Measurements from ENCODE around the gene ZNF385D. TPM values are rescaled to one million over a fixed set of nuclear protein-coding genes. Genes with fewer than 3 reads are reported as not detected.

Gene ZNF385D
- total and polyA plus RNA-seq, 11 donors: 1.3 to 19.8 (median 7.9) TPM

DNA sequence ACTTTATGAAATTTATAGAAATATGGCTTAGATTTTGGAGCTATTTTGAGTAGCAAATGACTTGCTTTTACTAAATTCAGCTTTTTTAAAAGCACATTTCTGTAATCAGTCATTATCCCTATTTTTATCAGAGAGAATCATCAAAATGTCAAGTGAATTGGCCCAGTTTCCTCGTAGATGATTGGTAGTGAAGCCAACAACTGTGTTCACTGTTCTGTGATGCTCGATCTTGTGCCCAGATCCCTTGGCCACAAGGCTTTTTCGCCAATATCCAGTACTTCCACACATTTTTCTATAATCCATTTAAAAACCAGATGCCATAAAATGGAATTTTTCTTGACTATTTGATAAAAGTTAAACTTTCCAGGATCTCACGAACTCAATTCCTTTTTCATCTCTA, 336.5 kb downstream of the ZNF385D start:
- DNase-seq (no peak), ATAC-seq (no peak)
- peaks cover 0 to 6% (median 0%) of the 10 kb centered on the region in 9 donors for H3K36me3 ChIP-seq
- 68 to 88% (median 75%) methylated on average over 4 of the region's 4 CpGs for WGBS, 4 donors
- no peak for TF ChIP-seq POLR2A (IDR thresholded peaks at IDR 0.05)
- TF ChIP-seq, protein P1, sequence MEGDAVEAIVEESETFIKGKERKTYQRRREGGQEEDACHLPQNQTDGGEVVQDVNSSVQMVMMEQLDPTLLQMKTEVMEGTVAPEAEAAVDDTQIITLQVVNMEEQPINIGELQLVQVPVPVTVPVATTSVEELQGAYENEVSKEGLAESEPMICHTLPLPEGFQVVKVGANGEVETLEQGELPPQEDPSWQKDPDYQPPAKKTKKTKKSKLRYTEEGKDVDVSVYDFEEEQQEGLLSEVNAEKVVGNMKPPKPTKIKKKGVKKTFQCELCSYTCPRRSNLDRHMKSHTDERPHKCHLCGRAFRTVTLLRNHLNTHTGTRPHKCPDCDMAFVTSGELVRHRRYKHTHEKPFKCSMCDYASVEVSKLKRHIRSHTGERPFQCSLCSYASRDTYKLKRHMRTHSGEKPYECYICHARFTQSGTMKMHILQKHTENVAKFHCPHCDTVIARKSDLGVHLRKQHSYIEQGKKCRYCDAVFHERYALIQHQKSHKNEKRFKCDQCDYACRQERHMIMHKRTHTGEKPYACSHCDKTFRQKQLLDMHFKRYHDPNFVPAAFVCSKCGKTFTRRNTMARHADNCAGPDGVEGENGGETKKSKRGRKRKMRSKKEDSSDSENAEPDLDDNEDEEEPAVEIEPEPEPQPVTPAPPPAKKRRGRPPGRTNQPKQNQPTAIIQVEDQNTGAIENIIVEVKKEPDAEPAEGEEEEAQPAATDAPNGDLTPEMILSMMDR (IDR thresholded peaks at IDR 0.05): no peak
- no peaks in the 10 kb centered on the region for H3K4me1 ChIP-seq
- H3K9me3 ChIP-seq: no peaks in the 10 kb centered on the region
- H3K27me3 ChIP-seq: no peaks in the 10 kb centered on the region
- intact Hi-C loops (cut with DNase I): no loop called here
- H3K4me3 ChIP-seq: no peak overlapping the region
- no peak overlapping the region for H3K27ac ChIP-seq

DNA sequence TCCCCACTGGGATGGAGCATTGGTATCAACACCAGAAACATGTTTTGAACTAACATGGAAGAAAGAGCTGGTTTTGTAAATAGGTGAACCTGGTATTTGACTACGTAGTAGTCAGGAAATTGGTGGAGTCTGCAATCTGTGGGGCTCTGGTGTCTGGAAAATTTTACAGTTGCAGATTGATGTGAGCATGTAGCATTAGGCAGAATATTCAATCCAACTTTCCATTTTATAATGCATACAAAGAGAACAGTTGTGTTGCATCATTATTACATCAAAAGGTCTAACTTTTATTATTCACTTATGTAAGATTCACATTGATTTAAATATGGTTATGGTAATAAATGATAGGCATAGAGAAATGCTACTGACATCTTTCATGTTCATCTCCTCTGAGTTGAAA, 340.0 kb downstream of the ZNF385D start:
- intact Hi-C loops (cut with DNase I): no loop called here
- no peak overlapping the region for H3K4me3 ChIP-seq
- peaks cover 0 to 3% (median 0%) of the 10 kb centered on the region in 12 donors for H3K9me3 ChIP-seq
- no peaks in the 10 kb centered on the region for H3K27me3 ChIP-seq
- no peaks in the 10 kb centered on the region for H3K4me1 ChIP-seq
- H3K36me3 ChIP-seq: no peaks in the 10 kb centered on the region
- H3K27ac ChIP-seq: no peak overlapping the region
- TF ChIP-seq, protein P1 (IDR thresholded peaks at IDR 0.05): no peak
- TF ChIP-seq POLR2A (IDR thresholded peaks at IDR 0.05): no peak
- ATAC-seq (no peak), DNase-seq (no peak)
- 75 to 90% (median 83%) methylated on average over 1 of the region's 1 CpG for WGBS, 4 donors

DNA sequence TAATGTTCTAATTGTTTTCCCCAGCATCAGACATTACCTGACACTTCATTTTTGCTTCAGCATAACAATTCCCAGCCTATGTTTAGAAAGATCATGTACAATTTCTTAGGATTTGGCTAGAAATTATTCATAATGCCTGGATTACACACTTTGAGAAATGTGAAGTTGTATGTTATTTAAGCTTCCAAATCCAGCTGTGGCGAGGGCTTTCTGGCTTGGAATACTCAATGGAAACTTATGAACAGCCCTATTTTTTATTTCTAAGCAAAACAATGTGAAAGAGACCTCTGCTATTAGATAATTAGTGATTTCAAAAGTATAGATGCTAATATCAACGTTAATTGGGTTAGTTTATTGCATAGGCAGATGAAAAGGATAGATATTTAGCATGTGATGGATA, 341.6 kb downstream of the ZNF385D start:
- intact Hi-C loops (cut with DNase I): no loop called here
- no peak for TF ChIP-seq POLR2A (IDR thresholded peaks at IDR 0.05)
- TF ChIP-seq, protein P1 (IDR thresholded peaks at IDR 0.05): no peak
- ATAC-seq (no peak), DNase-seq (no peak)
- H3K4me1 ChIP-seq: no peaks in the 10 kb centered on the region
- H3K36me3 ChIP-seq: no peaks in the 10 kb centered on the region
- no peak overlapping the region for H3K4me3 ChIP-seq
- no peaks in the 10 kb centered on the region for H3K27me3 ChIP-seq
- H3K27ac ChIP-seq: no peak overlapping the region
- peaks cover 0 to 13% (median 2%) of the 10 kb centered on the region in 12 donors for H3K9me3 ChIP-seq
- 66 to 78% (median 72%) methylated on average over 2 of the region's 2 CpGs for WGBS, 4 donors

DNA sequence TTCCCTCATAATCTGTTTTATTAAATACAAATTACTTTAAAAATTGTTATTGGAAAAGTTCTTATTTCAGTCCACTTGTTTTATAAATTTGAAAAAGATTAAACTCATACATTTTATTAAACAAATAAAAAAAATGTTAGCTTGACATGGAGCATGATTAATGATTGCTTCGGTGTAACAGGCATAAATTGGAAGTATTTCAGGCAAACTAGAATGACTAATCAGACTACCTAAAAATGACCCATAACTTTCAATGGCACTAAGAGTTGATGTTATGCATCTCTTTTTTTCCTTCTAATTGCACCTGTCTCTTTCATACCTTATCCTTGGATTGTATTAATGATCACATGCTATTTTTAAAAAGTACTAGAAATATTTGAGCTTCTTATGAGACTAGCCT, 343.3 kb downstream of the ZNF385D start:
- no peak for ATAC-seq
- no peaks in the 10 kb centered on the region for H3K4me1 ChIP-seq
- H3K9me3 ChIP-seq: peaks cover 0 to 19% (median 3%) of the 10 kb centered on the region in 12 donors
- no peak for DNase-seq
- no peak overlapping the region for H3K4me3 ChIP-seq
- H3K27me3 ChIP-seq: no peaks in the 10 kb centered on the region
- H3K27ac ChIP-seq: no peak overlapping the region
- no peaks in the 10 kb centered on the region for H3K36me3 ChIP-seq
- intact Hi-C loops (cut with DNase I): no loop called here
- 35 to 90% (median 68%) methylated on average over 1 of the region's 1 CpG for WGBS, 4 donors
- TF ChIP-seq, protein P1 (IDR thresholded peaks at IDR 0.05): no peak
- TF ChIP-seq POLR2A (IDR thresholded peaks at IDR 0.05): no peak
